ENCODE measurements around the gene CCDC150.
"Not testable (repeated sequence)": the region's sequence is repeated elsewhere in the genome, so short reads cannot be mapped to it uniquely, and the experiment has no call there.

CCDC150 gene

DNA sequence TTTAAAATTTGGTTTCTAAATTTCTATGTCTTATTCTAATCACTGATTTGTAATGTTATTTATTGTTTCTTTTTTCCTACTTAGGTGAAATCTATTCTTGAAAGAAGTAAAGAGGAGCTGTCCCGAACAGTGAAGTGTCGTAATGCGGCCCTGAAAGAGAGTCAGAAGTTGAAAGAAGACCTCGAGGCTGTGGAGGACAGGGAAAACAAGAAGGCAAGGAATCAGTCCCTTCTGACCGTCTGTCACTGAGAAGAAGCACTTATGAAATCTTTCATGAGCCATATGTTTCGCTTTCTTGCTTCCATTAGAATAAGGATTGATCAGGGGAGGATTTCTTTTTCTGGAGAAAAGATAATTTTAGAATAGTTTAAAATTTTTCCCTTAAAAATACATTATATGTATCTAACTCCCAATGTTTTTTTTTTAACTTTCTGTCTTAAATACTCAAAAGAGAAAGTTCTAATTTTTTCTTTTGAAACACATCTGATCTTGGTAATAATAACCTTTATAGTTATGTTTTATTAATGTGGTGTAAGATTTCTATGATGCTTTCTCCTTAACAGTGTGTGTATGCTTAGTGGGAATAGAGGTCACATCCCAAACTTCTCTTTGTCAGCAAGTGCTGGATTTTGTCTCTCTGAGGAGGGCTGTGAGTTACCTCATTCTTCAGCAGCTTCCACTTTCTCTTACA lies 79.0 kb downstream of the CCDC150 start:
- DNase-seq, result no peak

DNA sequence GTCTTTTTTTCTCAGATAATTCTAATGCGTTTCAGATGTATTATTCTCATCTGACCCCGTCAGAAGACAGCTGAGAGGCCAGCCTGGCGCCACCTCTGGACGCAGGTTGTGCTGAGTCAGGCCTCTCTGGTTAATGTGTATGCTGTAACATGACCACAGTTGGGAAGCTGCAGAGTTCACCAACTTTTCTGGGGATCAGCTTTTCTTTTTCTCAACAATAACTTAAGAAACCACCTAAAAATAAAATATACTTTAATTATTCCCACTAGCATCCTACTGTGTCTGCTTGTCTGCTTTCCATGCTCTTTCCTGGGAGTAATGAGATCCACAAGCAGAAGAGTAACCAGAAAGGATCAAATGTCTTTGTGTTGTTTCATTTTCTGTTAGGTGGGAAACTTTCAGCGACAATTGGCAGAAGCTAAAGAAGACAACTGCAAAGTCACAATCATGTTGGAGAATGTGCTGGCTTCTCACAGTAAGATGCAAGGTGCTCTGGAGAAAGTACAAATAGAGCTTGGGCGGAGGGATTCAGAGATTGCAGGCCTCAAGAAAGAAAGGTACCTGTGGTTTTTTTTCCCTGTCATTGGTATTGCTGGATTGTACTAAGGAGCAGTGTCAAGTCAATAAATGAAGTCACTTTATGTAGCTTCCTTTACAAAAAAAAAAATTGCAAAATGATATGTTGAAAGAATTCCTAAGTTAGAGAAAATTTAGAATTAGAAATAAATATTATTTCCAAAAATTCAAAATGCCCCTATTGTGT lies 79.8 kb downstream of the CCDC150 start:
- no peak for DNase-seq

DNA sequence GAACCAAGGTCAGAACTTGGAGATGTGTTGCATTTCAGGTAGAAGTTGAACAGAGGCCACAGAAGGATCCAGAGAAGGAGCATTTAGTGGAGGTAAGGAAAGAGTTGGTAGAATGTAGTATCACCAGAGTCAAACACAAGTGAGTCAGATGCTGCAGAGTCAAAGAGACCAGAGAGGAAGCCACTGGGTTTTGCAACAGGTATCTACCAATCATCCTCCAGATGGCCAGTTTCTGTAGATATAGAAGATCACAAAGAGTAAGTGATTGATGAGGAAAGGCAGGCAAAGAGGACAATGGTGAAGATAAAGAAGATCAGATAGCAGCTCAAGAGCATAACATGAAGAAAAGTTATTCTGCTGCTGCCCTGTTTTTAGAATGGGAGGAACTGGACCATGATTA lies 84.1 kb downstream of the CCDC150 start:
- no peak for DNase-seq

DNA sequence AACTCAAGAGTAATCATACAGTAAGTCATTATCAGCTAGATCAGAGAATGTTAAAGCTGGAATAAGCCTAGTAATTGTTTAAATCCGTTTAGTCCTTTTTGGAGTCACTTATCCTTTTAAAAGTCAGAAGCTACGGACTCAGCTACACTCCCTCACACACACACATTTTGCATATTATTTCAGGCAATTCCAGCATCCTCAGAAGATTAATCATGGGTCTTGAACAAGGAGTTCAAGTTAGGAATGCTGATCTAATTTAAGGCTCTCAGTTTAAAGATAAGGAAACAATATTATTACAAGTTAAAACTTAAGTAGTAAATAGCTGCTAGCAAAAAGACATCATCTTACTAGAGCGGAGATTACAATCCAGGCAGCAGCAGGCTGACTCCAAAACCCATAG lies 85.7 kb downstream of the CCDC150 start:
- no peak for DNase-seq

DNA sequence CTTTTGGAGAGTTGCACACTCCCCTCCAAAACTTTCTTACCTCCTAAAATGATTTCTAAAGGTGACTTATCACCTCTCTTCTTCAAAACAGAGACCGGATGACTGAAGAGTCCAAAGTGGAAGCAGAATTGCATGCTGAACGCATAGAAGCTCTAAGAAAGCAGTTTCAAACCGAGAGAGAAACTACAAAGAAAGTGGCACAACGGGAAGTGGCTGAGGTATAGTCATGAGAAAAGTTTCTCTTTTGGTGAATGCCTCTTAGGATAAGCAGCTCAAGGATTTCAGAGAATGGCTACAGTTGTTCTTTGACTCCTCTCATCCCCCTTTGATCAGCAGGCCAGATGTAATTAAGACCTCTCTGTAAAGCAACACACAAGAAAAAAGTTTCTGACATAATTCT lies 86.4 kb downstream of the CCDC150 start:
- DNase-seq, result no peak

DNA sequence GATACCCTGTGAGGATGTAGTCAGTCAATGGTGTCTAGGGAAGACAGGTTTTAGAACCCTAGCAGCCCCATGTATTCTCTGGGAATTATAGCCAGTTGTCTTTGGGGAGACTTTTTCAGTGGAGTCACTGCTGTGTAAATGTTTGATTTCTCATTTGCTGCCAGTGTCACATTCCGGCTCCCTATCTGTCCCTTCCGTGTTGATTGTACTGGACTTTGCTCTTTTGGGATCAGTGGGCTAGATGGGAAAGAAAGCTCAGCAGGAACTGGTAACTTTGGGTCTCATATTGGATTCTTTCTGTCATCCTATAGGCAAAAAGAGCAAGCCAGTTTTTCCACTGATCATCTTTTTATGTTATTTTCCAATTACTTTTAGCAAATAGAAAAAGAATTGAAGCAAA lies 89.9 kb downstream of the CCDC150 start:
- no peak for DNase-seq

DNA sequence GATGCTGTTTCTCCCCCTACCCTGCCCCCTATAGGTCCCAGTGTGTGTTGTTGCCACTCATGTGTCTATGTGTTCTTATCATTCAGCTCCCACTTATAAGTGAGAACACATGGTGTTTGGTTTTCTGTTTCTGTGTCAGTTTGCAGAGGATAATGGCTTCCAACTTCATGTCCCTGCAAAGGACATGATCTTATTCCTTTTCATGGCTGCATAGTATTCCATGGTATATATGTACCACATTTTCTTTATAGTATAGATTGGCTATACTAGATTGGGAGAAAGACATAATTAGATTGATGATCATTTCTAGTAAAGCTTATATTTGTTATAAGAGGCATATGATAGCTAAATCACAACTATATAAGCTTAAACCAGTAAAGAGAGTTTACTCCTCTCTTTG lies 97.1 kb downstream of the CCDC150 start:
- not testable (repeated sequence) for DNase-seq

DNA sequence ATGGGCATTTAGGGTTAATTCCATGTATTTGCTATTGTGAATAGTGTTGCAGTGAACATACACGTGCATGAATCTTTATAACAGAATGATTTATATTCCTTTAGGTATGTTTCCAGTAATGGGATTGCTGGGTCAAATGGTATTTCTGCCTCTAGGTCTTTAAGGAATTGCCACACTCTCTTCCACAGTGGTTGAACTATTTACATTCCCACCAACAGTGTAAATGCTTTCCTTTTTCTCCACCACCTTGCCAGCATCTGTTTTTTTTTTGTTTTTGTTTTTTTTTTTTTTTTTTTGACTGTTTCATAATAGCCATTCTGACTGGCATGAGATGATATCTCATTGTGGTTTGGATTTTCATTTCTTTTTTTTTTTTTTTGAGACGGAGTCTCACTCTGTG lies 97.5 kb downstream of the CCDC150 start:
- DNase-seq, result no peak

DNA sequence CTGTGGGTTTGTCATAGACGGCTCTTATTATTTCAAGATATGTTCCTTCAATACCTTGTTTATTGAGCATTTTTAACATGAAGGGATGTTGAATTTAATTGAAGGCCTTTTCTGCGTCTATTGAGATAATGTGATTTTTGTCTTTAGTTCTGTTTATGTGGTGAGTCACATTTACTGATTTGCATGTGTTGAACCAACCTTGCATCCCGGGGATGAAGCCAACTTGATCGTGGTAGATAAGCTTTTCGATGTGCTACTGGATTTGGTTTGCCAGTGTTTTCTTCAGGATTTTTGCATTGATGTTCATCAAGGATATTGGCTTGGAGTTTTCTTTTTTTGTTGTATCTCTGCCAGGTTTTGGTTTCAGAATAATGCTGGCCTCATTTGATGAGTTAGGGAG lies 99.5 kb downstream of the CCDC150 start:
- DNase-seq, result no peak

DNA sequence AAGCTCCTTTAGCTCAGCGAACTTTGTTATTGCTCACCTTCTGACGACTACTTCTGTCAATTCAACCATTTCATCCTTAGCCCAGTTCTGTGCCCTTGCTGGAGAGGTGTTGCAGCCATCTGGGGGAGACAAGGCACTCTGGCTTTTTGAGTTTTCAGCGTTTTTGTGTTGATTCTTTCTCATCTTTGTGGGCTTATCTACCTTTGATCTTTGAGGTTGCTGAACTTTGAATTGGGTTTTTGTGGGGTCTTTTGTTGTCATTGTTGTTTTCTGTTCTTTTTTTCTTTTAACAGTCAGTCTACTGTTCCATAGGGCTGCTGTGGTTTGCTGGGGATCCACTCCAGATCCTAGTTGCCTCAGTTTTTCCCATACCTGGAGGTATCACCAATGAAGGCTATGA lies 102.7 kb downstream of the CCDC150 start:
- no peak for DNase-seq

DNA sequence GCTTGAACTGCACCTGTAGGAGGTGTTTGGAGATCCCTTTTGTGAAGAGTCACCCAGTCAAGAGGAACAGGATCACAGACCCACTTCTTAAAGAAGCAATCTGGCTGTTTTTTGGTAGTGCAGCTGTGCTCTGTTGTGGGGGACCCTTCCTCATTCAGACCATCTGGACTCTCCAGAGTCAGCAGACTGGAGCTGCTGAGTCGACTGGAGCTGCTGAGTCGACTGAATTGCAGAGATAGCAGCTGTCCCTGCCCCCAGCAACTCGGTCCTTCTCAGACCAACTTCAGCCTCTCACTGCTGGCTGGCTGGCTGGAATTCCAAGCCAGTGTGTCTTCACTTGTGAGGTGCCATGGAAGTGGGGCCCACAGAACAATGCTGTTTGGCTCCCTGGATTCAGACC lies 103.2 kb downstream of the CCDC150 start:
- no peak for DNase-seq

DNA sequence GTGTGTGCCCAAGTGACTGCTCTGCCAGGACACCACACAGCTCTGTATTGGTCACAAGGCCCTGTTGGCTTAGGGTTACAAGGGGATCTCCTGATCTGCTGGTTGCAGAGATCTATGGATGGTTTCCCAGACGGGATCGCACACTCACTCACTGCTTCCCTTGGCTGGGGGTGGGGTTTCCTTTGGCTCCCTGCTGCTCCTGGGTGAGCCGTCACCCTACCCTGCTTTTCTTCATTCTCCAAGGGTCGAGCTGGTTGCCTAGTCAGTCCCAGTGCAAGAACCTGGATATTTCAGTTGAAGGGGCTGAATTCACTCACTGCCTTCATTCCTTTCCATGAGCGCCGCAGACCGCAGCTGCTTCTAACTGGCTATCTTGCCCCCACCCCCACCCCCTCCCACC lies 103.7 kb downstream of the CCDC150 start:
- DNase-seq, result no peak

DNA sequence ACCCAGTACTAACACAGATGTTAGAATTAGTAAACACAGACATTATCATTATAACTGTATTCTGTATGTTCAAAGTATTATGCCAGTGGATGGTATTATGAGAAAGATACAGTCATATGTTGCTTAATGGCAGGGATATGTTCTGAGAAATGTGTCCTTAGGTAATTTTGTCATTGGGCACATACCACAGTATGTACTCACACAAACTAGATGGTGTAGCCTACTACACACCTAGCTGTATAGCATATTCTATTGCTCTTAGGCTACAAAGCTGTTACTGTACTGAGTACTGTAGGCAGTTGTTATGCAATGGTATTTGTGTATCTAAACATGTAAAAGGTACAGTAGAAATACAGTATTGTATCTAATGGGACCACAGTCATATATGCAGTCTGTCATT lies 106.2 kb downstream of the CCDC150 start:
- no peak for DNase-seq

DNA sequence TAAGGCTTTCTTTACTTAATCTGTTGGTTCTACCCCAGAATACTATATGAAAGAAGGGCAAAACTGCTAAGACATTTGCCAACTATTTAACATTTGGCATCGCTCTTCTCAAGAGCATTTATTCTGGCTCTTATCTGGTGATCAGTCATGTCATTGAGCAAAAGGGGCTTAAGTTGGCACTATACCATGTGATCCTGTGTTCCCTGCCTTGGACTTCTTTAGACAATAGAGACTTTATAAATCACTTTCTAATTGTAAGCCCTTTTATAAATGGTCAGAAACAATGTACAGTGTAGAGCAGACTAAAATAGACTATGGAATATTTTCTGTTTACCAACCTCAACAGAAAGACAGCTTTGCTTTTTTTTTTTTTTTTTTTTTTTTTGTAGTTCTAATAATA lies 107.9 kb downstream of the CCDC150 start:
- no peak for DNase-seq

DNA sequence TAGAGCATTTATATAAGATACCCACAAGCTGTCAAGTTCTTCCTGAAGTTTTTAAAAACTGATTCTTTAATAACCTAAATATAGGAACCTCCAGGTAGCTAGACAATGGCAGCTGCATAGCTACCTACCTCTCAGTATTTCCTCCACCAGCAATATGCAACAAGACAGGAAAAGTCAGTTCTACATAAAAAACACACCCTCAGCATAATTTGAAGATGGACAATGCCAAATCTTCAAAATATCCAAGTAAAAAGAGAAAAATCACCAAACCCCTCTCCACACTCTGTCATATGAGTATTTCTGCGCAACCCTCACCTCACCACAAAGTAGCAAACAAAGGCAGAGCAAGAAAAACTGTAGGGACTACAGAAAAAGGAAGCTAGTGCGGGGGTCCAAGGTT lies 108.6 kb downstream of the CCDC150 start:
- DNase-seq, result no peak

DNA sequence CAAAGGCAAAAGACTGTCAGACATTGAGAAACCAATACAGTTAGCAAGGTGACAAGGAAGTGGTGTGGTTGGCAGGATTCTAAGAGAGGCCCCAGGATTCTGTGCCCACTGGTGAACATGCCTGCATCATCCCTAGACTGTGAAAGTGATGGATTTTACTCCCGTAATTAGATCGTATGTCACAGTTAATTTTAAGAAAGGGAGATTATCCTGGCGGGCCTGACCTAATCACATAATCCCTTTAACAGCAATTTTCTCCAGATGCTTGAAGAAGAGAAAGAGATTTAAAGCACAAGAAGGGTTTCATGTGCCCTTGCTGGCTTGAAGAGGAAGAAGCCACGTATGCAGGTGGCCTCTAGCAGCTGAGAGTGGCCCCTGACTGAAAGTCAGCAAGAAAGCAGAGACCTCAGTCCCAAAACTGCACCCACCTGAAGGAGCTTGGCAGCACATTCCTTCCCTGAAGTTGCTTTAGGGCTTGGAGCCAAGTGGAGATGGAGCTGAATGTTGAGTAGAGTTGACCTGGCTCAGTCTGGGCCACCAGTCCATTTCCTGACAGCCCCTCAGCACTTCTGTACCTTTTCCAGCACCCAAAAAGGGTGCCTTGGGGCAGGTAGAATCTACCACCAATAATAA lies 110.9 kb downstream of the CCDC150 start:
- DNase-seq, result no peak

DNA sequence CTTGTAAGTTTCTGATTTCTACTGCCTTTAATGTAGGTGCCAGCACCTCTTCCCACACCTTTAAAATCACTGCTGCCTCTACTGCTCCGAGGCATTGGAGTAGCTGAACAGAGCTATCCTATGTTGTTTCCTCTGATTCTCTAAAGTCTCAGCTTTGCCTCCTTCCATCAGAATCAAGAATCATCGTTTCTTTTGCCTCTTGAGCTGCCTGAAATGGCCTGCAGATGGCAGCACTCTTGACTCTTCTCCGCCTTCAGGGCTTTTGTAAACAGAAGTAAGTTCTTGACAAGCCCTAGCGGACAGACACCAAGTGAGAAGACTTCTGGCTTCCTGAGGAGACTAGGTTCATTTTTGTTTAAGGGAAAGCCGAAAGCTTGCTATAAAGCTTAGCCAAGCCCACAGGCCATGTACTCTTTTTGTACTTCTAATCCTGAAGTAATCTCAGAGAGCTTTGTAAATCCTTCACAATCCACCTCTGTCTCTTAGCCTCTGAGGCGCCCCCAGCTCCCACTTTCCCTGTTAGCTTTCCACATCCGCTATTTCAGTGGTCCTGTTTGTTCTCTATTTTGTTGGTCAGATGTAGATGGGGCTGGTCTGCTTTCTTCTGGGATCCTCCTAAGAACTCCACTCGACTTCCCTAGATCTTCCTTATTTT lies 111.6 kb downstream of the CCDC150 start:
- DNase-seq, result peak; percentile 1

DNA sequence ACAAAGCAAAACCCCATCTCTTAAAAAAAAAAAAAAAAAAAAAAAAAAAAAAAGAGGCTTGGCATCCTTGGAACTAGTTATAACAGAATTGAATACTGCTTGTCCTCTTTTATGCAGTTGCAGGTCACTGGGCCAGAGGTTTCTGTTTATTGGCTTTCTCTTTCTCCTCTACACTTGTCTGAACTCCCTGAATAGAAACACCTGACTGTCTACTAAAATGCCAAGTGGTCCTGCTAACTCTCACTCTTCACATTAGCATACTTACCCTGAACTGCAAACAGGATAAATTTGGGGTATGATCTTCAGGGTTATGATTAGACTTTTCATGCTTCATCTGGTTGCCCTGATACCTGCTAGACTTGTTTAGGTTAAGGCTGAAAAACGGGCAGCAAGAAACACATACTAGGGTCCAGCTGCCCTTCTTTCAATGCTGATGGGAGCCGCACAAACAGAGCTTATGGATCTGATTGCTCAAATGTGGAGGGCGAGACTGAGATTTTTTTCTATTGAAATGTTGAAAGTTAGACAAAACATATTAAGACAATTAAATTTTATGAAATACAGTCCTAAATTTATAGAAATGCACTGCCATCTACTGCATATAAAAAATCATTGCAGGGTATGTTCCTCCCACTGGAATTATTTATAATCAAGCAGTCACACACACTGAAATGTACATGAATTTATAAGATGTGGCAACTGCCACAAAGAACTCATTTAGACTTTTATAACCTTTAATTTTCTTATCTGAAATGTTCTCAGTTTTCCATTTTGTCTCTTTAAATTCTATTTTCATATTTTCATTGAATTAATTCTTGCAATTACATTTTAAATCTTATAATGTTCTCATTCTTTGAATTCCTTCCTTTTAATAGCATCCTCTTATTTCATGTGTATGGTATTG lies 119.2 kb downstream of the CCDC150 start:
- DNase-seq, result no peak

DNA sequence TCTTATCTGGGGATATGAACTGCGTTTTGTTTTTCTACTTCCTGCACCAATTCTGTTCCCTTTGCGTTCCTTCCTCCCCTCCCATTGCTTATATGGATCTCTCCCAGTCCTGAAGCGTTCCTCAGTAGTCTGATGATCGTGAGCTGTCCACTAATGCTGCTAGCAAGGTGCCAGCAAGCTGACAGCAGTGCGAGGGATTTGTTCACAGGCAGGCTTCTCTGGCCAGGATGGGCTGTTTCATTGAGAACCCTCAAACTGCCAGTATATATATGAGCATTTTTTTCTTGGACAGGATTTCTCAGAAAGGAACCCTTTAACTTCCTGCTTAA lies 119.8 kb downstream of the CCDC150 start:
- DNase-seq, result no peak

DNA sequence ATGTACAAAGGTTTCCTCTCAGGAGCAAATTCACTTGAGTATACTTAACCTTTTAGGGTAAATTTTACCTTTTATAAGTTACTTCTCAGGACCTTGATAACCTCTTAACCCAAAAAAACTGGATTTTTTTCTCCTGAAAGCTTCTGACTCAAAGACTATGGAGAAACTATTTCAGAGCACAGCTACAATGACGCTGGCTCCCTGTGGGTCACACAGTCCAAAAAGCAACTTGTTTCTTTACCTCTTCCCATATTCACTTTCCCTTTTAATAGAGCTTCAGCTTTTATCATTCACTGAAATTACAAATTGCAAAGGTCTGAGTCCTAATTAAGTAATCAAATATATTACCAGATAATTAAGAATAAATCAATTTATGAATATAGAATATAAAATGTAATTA lies 127.6 kb downstream of the CCDC150 start:
- DNase-seq, result no peak
